Inferior parietal cortex (tissue), 1 donor: ENCODE measurements around the gene SLC27A3.

ENCODE experiments used
- DNase-seq: peaks from one replicate; pipeline ENCODE4 v3.0.0-alpha.2; 2016; ENCODE audit errors: extremely low spot score

The SLC27A3 gene

GRCh38 chr1:153798468-153798780, 23.2 kb downstream of the SLC27A3 start:
- no peak for DNase-seq

- DNase-seq, result no peak
Measured at GRCh38 chr1:153799016-153799415, 23.8 kb downstream of the SLC27A3 start.

- no peak for DNase-seq
Measured at GRCh38 chr1:153799566-153800465, 24.6 kb downstream of the SLC27A3 start.

DNA sequence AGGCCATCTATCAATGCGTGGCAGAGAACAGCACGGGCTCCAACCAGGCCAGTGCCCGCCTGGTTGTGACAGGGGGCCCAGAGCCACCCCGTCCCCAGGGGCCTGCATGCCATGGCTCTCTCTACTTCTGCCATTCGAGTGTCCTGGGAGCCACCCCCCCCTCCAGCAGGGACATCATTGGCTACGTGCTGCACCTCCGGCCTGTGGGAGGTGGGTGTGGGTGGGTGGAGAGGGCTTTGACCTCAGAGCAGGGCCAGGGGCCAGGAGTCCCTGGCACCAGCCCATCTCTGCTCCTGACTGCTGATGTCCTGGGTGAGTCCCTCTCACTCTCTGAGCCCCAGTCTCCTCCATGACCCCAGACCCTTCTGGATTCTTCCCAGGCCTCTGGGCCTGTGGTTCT, 25.3 kb downstream of the SLC27A3 start:
- no peak for DNase-seq

DNA sequence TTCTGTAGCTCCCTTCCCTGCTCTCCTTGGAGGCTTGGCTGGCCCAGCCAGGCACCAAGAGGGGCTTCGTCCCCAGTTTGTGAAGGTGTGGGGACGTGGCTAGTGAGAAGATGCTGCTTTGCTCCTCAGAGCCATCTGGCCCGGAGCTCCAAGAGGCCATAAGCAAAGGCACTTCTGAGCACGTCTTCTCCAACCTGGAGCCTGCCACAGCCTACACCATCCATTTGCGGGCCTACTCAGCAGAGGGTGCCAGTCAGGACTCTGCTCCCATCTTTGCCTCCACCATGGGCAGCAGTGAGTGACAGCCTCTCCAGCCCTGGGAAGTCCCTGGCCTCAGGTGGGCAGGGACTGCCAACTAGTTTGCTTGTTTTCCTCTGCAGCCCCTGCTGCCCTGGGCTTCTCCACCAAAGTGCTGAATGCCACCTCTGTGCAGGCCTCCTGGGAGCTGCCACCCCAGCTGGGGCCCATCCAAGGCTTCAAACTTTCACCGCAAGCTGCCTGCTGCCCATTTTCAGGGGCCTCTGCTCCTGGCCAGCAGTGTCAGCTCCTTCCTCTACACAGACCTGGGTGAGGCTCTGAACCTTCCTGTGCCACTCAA, 25.9 kb downstream of the SLC27A3 start:
- no peak for DNase-seq

DNA sequence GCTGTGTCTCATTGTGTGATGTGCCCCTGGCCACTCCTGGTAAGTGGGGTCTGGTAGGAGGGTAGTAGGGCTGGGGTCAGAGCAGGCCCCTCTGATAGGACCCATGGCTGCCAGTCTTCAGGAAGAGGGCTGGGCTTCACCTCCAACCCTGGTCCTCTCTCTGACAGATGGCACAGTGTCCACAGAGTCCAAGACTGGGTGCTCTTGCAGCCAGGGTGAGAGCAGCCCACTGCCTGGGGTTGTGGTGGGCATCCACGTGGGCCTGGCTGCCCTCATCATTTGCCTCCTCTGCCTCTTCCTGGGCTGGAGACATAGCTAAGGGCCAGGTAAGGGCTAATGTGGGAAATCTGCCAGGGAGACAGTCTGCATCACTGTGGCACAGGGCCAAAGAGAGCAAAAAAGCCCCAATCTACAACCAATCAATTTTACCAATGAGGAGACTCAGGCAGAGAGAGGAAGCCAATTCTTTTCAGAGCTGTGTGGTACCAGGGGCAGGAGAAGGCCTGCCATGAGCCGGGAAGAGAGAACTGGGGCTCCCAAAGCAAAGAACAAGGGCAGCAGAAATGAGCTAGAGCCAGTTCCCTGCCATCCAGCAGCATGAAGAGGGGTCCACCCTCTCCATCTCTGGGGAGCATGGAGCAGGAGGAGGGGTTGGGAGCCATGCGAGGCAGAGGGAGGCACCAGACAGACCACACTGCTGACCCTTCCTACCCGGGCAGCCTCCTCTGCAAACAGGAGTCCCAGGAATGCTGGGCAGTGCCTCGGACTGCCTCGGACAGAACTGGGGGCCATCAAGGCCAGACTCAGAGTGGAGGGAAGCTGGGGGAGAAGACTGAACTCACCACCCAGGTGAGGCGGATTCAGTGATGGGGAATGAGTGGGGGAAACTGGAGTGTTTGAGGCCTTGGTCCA, 26.8 kb downstream of the SLC27A3 start:
- DNase-seq, result no peak

GRCh38 chr1:153803470-153804056, 28.4 kb downstream of the SLC27A3 start:
- no peak for DNase-seq

- no peak for DNase-seq
Measured at GRCh38 chr1:153804112-153804511, 28.9 kb downstream of the SLC27A3 start.

- peak; percentile 30 for DNase-seq
Measured at GRCh38 chr1:153805042-153805745, 30.0 kb downstream of the SLC27A3 start.

- DNase-seq, result no peak
Measured at GRCh38 chr1:153805886-153806719, 30.9 kb downstream of the SLC27A3 start.

DNA sequence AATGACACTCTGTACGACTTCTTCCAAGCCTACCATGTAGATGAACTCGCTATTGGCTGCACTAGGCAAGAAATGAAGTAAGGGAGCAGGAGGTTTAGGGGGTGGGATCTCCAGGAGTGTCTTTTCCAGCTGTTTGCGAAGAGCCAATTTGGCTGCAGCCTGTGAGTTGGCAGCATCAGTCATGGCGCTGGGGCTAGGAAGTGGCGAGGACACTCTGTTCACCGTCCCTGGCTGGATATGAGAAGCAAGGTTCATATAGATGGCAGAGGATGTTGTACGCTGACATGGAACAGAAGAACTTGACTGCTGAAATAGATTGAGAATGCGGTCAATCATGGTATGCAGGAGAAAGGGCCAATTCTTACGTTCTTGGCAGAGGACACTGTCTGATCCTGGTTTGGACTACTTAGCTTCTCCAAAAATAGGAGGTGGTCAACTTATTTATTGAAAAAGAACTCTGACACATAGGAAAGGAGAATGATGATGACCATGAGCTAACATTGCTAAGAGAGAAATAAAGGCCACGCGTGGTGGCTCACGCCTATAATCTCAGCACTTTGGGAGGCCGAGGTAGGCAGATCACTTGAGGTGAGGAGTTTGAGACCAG, 41.2 kb downstream of the SLC27A3 start:
- DNase-seq, result no peak

- no peak for DNase-seq
Measured at GRCh38 chr1:153818876-153819275, 43.7 kb downstream of the SLC27A3 start.

DNA sequence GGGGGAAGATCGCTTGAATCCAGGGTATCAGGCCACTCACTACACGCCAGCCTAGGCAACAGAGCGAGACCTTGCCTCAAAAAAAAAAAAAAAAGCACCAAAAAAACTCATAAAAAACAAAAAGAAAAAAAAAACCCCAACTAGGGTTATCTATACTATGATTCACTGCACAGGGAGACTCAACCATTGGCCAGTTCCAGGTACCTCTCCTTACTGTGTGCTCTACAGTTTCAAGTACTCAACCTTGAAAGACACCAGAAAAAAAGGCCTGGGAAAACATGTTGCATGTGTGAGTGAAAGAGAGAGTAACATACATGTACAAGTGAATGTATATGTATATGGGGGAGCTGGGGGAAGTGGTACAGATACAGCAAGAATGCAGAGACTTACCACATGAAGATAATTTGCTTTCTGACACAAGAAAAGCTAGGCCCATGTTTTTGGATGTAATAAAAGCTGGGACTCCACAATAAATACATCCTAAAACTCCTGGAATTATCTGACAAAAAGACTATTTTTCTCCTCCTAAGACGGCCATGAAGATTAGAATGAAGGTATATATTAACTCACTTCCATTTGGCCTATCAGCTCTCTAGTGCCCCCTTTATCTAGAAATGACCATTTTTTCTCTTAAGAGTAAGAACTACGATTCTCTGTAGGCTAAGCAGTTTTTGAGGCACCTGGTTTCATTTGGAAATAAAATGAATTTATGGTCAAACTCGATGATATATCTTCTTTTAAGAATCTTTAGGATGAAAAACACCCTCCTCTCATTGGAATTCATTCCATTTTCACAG, 52.2 kb downstream of the SLC27A3 start:
- no peak for DNase-seq
